Activated T-helper 1 cell treated with anti-CD3 and anti-CD28 coated beads, Interleukin-2, amount 50 U/mL, for 16 hours (primary cell): ENCODE measurements around the gene INTS11.

Experiments
- DNase-seq, 2 donors: peaks; one replicate each; pipeline ENCODE4 v3.0.0-alpha.2; 2020; ENCODE audit warnings: low read depth in 1 of 2, low spot score in 1 of 2

The INTS11 gene

DNA sequence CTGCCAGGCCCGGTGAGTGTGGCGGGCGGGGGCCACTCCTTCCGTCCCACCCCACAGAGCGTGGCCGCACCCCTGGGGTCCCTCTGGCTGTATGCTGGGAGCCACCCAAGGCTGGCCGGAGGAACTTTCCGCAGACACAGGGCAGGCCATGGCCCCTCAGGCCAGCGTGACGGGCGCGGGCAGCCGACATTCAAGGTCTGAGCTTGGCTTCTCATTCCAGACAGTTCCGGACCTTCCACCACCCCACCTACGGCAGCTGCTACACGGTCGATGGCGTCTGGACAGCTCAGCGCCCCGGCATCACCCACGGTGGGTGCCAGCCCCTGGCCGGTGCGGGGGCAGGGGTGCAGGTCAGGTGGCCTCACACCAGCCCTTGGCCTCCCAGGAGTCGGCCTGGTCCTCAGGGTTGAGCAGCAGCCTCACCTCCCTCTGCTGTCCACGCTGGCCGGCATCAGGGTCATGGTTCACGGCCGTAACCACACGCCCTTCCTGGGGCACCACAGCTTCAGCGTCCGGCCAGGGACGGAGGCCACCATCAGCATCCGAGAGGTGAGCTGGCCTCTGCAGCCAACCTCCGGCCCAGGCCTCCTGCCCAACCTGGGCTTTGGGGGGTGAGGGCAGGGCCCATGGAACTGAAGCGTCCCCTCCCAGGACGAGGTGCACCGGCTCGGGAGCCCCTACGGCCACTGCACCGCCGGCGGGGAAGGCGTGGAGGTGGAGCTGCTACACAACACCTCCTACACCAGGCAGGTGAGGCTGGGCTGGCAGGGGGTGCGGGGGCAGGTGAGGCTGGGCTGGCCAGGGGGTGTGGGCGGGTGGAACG, 37.0 kb downstream of the INTS11 start:
- no peak for DNase-seq

DNA sequence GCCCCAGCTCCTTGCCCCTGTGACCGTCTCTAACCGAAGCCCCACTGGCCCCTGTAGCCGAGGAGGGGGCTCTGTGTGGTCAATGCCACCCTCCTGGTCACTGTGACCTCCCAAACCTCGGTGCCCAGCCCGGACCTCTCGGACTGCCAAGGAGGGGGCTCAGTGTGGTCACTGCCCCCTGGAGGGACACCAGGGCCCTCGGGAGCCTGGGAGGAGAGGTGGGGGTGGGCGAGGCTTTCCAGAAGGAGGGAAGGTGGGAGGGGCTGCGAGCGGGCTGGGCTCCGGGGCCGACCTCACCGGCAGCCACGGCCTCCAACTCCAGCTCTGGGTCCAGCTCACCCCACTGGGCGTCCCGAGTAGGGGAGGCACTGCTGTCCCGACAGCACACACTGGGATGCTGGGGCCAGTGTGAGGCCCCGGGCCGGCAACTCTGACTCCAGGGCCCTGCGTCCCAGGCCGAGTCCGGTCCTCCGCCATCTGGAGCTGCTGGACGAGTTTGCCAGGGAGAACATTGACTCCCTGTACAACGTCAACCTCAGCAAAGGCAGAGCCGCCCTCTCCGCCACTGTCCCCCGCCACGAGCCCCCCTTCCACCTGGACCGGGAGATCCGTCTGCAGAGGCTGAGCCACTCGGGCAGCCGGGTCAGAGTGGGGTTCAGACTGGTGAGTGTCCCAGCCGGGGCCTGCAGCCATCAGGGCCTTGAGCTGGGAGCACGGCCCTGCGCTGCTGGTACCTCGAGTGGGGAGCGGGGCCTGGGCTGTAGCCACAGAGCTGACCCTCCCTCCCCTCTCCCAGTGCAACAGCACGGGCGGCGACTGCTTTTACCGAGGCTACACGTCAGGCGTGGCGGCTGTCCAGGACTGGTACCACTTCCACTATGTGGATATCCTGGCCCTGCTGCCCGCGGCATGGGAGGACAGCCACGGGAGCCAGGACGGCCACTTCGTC, 37.9 kb downstream of the INTS11 start:
- no peak for DNase-seq

DNA sequence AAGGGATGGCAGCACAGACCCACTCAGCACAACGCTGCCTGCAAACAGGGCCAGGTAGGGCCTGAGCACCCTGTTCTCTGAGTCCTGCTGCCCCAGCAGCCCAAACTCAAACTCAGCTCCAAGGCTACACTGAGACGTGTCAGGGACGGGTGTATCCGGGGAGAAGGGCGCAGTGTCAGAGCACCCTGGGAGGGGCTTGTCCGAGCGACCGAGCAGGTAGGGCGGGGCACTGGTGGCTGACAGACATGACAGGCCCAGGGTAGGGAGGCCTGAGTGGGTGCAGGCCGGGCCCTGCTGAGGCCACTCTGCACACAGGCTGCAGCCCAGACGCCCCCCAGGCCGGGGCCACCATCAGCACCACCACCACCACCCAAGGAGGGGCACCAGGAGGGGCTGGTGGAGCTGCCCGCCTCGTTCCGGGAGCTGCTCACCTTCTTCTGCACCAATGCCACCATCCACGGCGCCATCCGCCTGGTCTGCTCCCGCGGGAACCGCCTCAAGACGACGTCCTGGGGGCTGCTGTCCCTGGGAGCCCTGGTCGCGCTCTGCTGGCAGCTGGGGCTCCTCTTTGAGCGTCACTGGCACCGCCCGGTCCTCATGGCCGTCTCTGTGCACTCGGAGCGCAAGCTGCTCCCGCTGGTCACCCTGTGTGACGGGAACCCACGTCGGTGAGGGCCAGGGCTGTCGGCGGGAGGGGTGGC, 38.7 kb downstream of the INTS11 start:
- DNase-seq = no peak

DNA sequence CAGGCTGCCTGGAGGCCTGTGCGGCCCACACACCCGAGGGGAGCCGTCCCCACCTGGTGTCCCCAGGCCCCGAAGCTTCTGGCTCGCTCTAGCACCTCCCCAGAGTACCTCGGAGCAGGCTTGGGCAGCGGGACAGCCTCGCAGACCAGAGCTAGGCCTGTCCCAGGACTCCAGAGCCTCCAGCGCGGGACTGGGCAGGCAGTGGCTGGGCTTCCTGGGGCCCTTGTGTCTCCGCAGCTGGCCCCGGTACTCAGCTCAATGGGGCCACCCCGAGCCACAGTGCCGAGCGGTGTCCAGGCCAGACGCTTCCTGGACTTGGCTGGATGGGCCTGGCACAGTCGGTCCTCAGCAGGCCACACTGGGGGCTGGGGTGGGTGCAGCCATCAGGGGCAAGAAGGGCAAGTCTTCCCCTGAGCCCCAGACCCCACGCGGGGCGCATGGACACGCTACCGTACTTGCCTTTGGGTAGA, 39.3 kb downstream of the INTS11 start:
- DNase-seq = no peak

DNA sequence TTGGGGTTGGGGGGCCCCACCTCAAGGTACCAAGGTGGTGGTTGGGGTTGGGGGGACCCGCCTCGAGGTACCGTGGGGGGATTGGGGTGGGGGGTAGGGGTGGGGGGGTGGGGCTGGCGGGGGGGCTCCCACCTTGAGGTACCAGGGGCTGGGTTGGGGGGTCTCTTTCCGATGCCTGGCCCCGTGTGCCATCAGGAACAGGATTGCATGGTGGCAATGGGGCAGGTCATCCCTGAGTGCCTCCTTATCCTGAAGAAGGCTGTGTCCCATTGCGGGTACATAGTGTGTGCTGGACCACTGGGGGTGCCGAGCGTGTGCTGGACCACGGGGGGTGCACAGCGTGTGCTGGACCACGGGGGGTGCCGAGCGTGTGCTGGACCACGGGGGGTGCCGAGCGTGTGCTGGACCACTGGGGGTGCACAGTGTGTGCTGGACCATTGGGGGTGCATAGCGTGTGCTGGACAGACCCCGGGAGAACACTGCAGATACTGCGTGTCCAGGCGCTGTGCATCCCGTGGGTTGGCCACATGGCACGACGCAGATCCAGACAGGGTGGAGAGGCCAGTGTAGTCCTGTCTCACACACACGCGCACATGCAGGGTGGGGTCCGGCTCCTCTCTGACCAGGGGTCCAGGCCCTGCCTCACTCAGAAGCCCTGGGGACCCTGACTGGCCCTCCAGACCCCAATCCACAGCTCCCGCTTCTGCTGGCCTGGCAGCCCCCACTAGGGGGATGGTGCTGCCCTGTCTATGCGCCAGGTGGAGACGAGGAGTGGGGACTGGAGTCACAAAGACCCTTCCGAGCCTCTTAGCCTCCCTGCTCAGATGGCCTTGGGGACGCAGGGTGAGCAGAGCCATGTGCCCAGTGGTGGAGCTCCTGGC, 40.0 kb downstream of the INTS11 start:
- no peak for DNase-seq

DNA sequence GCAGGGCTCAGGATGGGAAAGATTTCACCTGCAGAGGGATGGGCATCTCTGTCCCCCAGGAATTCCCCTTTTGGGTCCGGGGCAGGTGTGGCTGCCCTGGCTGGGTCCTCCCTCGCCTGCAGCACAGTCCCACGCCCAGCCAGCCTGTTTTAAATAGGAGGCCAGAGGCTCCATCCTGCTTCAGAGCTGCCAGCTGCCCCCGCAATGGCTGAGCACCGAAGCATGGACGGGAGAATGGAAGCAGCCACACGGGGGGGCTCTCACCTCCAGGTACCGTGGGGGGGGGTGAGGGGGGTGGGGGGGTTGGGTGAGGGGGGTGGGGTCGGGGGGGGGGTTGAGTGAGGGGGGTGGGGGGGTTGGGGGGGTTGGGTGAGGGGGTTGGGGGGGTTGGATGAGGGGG, 40.6 kb downstream of the INTS11 start:
- no peak for DNase-seq

DNA sequence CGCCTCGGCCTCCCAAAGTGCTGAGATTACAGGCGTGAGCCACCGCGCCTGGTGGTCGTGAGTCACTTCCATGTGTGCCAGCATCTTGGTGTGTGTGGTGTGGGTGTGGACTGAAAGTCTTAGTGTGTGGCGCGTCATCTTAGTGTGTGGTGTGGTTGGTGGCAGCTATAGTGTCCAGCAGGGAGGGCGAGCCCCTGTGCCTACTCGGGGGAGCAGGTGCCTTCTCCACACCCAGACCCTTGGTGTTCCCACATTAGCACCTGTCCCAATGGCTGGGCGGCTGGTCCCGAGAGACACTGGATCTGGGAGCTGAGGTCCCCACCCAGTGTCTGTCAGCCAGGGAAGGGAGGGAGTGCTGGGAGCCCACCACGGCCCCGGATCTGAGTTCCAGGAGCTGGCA, 41.5 kb downstream of the INTS11 start:
- no peak for DNase-seq

DNA sequence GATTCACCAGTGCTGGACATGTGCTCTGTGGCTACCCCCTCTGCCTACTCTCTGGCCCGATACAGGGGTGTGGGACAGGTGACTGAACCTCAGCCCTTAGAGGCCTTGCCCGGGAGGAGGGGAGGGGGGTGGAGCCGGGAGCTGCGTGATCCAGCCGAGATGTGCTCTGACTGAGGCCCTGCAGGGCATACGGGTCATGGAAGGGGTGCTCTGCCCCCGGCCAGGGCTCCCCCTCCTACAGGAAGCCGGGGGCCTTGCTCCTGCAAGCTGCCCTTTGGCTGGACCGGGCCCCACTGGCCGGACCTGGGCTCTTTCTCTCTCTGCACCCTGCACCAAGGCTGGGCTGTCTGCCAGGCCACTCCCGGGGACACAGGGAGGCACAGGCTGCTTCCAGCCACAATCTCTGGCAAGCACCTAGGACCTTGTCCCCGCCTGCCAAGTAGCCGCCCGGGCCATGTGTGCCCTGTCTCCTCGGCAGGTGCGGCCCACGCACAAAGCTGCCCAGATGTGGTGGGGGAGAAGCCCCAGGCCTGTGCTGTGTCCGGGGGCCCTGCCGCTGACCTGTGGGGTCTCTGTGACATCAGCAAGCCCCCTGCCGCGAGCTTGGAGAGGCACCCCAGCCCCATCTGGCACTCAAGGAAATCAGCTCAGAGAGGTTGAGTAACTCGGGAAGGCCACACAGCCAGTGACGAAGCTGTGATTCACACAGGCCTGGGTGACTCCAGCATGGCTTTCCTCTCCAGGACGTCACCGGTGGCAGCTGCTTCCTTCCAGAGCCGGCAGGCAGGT, 42.7 kb downstream of the INTS11 start:
- DNase-seq = no peak

DNA sequence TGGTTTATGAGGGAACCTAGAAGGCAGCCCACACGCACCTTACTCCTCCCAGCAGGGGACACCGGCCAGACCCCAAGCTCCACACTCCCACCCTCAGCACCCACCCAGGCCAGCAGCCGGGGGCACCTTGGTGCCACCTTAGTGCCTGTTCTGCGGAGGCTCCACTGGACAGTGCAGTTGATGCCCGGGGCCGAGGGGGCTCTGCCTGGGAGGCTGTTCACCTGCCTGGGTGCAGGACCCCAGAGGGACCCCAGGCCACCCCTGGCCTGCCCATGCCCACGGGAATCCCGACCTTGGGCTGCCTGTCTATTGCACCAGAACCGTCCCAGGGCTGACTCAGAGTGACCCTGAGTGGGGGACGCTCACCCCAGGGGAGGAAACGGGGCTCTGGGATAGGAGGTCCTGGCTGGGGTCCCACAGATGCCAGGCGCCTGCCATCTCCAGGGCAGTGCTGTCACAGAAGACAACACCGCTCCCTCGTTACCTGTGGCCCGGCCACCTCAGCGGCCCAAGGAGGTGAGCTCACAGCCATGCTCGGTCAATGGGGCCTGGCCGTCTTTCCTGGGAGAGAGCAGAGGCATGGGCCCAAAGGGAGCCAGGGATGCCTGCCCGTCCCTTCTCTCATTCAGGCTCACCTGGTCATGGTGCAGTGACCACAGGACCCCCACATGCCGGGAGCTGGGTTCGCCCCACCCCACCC, 43.5 kb downstream of the INTS11 start:
- no peak for DNase-seq

DNA sequence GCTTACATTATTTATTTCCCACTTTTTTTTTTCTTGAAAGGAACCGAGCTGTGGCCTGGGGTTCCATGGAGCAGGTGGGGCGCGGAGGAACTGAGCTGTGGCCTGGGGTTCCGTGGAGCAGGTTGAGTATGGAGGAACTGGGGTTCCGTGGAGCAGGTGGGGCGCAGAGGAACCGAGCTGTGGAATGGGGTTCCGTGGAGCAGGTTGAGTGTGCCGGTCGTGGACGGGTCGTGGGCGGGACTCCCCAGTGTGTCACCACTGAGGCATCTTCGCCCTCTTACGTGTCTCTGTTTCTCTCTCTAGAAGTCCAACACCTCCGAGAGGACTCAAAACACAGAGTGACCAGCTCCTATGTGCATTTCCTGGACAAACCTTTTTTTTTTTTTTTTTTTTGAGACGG, 45.4 kb downstream of the INTS11 start:
- DNase-seq = no peak

DNA sequence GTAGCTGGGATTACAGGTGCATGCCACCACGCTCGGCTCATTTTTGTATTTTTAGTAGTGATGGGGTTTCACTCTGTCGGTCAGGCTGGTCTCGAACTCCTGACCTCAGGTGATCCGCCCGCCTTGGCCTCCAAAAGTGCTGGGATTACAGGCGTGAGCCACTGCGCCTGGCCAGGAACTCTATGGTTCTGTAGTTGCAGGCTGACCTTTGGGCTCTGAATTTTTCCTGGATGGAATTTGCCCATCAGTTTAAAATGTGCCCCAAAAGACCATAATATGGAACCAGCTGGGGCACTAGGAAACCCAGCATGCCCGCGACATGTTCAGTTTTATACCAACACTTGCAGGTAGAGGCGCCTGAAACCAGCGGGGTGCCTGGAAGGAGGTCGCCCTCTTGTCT, 45.8 kb downstream of the INTS11 start:
- no peak for DNase-seq

DNA sequence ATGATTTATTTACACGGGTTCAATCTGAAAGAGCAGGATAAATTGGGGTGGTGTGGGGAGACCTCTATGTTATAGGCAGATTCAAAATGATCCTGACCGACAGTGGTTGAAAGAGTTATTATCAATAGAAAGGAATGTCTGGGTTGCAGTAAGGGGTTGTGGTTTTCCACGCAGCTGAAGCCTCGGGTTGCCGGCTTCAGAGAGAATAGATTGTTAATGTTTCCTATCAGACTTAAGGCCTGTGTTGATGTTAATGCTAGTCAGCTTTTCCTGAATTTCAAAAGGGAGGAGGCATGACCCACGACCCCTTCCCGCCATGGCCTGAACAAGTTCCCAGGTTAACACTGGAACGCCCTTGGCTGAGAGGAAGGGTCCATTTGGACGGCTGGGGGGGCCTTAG, 48.6 kb downstream of the INTS11 start:
- no peak for DNase-seq

DNA sequence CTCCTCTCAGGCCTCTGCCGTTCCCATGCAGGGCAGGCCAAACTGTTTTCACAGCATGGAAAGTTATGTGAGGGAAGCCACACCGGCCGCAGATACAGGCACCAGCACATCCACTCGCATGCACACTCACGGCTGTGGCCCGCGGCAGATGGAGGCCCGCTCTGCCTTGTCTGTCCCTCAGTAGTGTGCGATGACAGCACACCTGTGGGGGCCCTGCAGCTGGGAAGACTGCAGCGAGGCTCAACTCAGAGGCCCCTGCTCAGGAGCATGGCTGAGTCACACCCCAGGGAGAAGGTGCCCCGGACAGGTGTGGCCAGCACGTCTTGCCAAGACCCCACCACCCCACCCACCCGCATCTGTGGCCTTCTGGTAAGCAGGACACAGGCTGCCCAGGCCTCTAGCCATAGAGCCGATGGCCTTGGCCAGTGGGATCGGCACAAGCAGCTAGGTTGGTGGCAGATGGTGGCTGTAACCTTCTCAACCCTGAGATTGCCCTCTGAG, 49.5 kb downstream of the INTS11 start:
- no peak for DNase-seq

DNA sequence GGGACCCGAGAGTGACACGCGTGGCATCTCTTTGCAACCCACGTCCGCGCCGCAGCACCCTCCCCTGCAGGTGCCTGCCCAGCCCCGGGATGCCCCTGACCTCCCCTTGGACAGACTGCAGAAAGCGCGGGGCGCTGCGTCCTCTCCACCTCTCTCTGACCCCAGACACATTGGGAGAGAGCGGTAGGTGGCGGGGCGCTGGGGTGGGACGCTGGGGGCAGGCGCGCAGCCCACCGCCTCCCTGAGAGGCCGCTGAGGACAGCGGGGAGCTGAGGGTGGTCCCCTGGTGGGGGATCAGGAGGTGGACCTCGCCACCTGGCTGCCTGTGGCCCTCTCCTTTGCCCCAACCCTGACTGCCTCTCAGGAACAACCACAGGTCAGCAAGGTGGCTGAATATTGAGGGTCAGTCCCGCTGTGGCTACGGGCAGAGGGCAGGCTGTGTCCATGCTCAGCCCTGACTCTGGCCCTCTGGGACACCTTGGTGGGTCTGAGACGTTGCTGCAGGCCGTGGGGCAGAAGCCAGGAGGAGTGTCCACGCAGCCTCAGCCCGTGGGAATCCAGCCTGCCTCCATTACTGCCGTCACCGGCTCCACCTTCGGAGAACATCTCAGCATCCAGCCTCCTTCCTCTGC, 50.0 kb downstream of the INTS11 start:
- no peak for DNase-seq

DNA sequence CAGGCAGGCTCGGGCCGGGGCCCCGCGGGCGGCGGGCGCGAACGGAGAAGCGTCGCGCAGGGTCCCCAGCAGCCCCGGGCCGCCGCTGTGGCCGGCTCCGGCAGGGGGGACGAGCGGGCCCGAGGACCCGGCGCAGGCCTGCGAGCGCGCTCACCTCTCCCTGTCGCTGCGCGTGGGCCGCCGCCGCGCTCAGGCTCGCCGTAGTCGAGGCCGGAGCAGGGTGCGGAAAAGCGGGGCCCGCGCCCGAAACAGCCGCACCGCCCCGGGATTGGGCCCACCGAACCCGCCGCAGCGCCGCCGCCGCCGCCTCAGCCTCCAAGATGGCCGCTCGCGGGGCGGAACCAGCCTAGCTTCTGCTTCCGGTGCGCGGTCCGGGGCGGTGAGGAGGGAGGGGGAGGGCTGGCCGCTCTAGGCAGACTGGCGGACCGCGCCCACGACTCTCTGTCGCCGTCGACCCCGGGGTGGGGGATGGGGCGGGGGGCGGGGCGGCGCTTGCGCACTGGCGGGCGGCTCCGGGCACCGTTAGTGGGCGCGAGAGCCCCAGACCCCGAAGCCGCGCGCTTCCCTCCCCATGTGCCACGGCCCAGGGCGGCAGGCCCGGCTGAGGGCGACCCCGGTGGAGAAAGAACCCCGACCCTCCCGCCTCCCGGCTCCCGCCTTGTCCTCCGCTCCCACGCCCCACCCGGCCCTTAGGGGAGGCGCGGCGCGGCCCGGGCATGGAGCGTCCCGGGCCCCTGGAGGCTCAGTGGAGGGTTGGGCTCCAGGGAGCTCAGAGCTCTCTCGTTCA, 50.8 kb downstream of the INTS11 start, which contains the start of gene UBE2J2:
UBE2J2 (minus strand) TSS at position 343 of the 787 bp plus-strand sequence. CDS start 5,862 bp downstream, outside the sequence.
- peak; percentile 89 to 92 for DNase-seq

DNA sequence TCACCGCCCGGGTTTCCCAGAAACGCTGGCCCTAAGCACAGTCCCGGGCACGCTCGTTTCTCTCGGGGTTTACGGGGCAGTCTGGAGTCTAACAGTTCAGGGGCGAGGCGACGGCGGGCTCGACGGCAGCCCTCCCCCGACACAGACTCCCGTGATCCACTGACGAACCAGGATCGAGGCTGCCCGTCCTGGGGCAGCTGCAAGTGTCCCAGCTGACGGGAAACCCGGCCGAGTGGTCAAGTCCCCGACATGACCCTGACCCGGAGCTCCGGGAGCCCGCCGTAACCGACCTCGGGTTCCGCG, 51.3 kb downstream of the INTS11 start:
- DNase-seq = no peak

DNA sequence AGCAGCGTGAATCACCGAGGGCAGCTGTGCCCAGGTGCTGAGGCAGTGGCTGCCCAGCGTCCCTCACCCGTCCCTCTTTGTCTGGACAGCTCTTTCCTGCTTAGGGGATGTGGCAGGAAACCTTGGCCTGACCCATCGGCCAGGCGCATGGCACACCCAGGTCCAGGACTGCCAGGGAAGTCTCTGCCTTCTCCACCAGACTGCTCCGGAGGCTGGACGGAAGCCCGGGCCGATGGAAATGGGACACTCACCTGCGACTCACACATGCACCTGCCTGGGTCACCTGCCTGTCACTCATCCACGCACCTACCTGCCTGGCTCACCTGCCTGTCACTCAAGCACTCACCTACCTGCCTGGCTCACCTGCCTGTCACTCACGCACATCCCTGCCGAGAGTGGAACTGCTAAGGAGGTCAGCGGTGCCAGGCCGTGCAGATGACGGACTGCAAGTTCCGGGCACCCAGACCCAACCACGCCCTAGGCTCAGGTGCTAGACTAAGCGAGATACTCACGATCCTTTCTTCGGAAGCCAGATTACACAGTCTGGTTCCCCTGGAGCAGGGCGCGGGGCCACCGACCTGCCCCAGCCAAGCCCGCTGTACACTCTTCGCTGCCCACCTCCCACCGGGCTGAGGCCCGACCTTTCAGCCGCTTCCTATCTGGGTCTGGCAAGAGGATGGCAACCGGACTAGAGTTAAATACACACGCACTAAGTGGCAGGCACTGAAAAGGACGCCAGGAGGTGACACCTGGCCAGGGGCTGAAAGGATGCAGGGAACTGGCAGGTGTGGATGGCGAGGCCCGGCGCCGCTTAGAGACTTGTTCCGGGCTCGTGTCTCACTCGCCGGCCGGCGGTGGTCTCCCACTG, 51.9 kb downstream of the INTS11 start:
- no peak for DNase-seq
